ENCODE data around the gene SEC16A.

Gene SEC16A

DNA sequence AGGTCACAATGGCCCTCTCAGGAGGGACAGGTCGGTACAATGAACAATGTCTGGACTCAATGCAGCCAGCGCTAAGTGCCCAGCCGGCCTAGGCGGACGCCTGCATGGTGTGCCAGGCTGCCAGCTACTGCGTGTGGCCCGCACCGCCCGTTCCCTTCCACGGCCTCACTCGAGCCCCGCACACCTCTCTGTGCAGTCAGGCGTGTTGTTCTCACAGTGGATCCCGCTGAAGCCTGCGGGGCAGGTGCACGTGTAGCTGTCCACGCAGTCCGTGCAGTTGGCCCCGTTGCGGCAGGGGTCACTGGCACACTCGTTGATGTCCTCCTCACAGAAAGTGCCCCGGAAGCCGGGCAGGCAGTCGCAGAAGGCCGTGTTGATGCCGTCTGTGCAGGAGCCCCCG, 26.7 kb upstream of the SEC16A start:
- no peaks in the 10 kb centered on the region for H3K9me2 ChIP-seq (replicated peaks; ENCODE audit: insufficient read depth, low read length)
- no peak overlapping the region for H2AFZ ChIP-seq (ENCODE audit: low read length)
- H4K20me1 ChIP-seq (ENCODE audit: insufficient read depth, low read length): no peaks in the 10 kb centered on the region
- H3K36me3 ChIP-seq (replicated peaks; ENCODE audit: insufficient read depth, low read length): no peaks in the 10 kb centered on the region
- H3K27me3 ChIP-seq (replicated peaks; ENCODE audit: insufficient read depth, low read length): no peaks in the 10 kb centered on the region
- no peak for TF ChIP-seq CTCF (IDR thresholded peaks at IDR 0.05; ENCODE audit: low read length)
- TF ChIP-seq EZH2 (optimal IDR thresholded peaks at IDR 0.05; ENCODE audit: low read depth, low read length): no peak
- TF ChIP-seq EZH2phosphoT487 (IDR thresholded peaks at IDR 0.05; ENCODE audit: low read length): no peak
- no peak overlapping the region for H3K9ac ChIP-seq (ENCODE audit: low read length)
- H3K4me3 ChIP-seq (ENCODE audit: low read length): no peak overlapping the region
- H3K27ac ChIP-seq (ENCODE audit: low read length): no peak overlapping the region
- no peaks in the 10 kb centered on the region for H3K9me3 ChIP-seq (replicated peaks; ENCODE audit: insufficient read depth, low read length)
- H3K4me1 ChIP-seq (ENCODE audit: low read length): no peaks in the 10 kb centered on the region
- H3K79me2 ChIP-seq (ENCODE audit: low read length): no peaks in the 10 kb centered on the region
- no peaks in the 10 kb centered on the region for H3F3A ChIP-seq (ENCODE audit: insufficient read depth, low read length)
- no peak overlapping the region for H3K4me2 ChIP-seq (ENCODE audit: low read depth, low read length)
- no peak for DNase-seq

- no peaks in the 10 kb centered on the region for H4K20me1 ChIP-seq (ENCODE audit: insufficient read depth, low read length)
- H3K9ac ChIP-seq (ENCODE audit: low read length): no peak overlapping the region
- H3K4me2 ChIP-seq (ENCODE audit: low read depth, low read length): no peak overlapping the region
- H3K79me2 ChIP-seq (ENCODE audit: low read length): no peaks in the 10 kb centered on the region
- no peaks in the 10 kb centered on the region for H3K9me3 ChIP-seq (replicated peaks; ENCODE audit: insufficient read depth, low read length)
- no peaks in the 10 kb centered on the region for H3F3A ChIP-seq (ENCODE audit: insufficient read depth, low read length)
- H3K4me1 ChIP-seq (ENCODE audit: low read length): no peaks in the 10 kb centered on the region
- no peak overlapping the region for H2AFZ ChIP-seq (ENCODE audit: low read length)
- H3K27me3 ChIP-seq (replicated peaks; ENCODE audit: insufficient read depth, low read length): no peaks in the 10 kb centered on the region
- no peak for TF ChIP-seq EZH2phosphoT487 (IDR thresholded peaks at IDR 0.05; ENCODE audit: low read length)
- TF ChIP-seq CTCF (IDR thresholded peaks at IDR 0.05; ENCODE audit: low read length): no peak
- TF ChIP-seq EZH2 (optimal IDR thresholded peaks at IDR 0.05; ENCODE audit: low read depth, low read length): no peak
- no peak overlapping the region for H3K27ac ChIP-seq (ENCODE audit: low read length)
- H3K4me3 ChIP-seq (ENCODE audit: low read length): no peak overlapping the region
- no peaks in the 10 kb centered on the region for H3K9me2 ChIP-seq (replicated peaks; ENCODE audit: insufficient read depth, low read length)
- H3K36me3 ChIP-seq (replicated peaks; ENCODE audit: insufficient read depth, low read length): no peaks in the 10 kb centered on the region
- no peak for DNase-seq
Measured at GRCh38 chr9:136508729-136509500, 26.1 kb upstream of the SEC16A start.

DNA sequence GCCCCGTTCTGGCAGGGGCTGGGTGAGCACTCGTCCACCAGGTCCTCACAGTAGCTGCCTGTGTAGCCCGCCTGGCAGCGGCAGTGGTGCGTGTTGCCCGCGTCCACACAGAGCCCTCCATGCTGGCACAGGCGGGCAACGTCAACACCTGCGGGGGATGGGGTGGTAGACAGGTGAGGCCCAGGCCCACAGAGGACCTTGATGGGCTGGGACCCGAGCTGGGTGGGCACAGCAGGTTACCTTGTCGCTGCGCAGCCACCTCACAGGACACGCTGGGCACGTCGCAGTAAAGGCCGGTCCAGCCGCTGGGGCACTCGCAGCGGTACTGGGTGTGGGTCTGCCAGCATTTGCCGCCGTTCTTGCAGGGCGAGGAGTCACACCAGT, 25.1 kb upstream of the SEC16A start:
- no peak overlapping the region for H3K4me3 ChIP-seq (ENCODE audit: low read length)
- H3K4me2 ChIP-seq (ENCODE audit: low read depth, low read length): no peak overlapping the region
- no peak for DNase-seq
- H3K9ac ChIP-seq (ENCODE audit: low read length): no peak overlapping the region
- no peaks in the 10 kb centered on the region for H3K9me2 ChIP-seq (replicated peaks; ENCODE audit: insufficient read depth, low read length)
- no peaks in the 10 kb centered on the region for H3K79me2 ChIP-seq (ENCODE audit: low read length)
- no peaks in the 10 kb centered on the region for H3F3A ChIP-seq (ENCODE audit: insufficient read depth, low read length)
- no peaks in the 10 kb centered on the region for H4K20me1 ChIP-seq (ENCODE audit: insufficient read depth, low read length)
- no peak overlapping the region for H3K27ac ChIP-seq (ENCODE audit: low read length)
- H3K27me3 ChIP-seq (replicated peaks; ENCODE audit: insufficient read depth, low read length): no peaks in the 10 kb centered on the region
- H3K36me3 ChIP-seq (replicated peaks; ENCODE audit: insufficient read depth, low read length): no peaks in the 10 kb centered on the region
- TF ChIP-seq EZH2 (optimal IDR thresholded peaks at IDR 0.05; ENCODE audit: low read depth, low read length): no peak
- no peaks in the 10 kb centered on the region for H3K9me3 ChIP-seq (replicated peaks; ENCODE audit: insufficient read depth, low read length)
- H3K4me1 ChIP-seq (ENCODE audit: low read length): no peaks in the 10 kb centered on the region
- no peak overlapping the region for H2AFZ ChIP-seq (ENCODE audit: low read length)
